Trophoblast cell (in vitro differentiated cells and primary cell): ENCODE results near the gene ZNF426.

Experiments used
- DNase-seq, 2 donors: peaks; one replicate each; pipeline ENCODE4 v3.0.0-alpha.2; 2016
- H2AFZ ChIP-seq: 2 replicates; pipeline ENCODE4 v1.6.1; 2013; ENCODE audit warnings: low read length, moderate library complexity, mild to moderate bottlenecking; ENCODE audit not compliant: insufficient read depth, poor library complexity
- H2AK5ac ChIP-seq: 2 replicates; pipeline ENCODE4 v1.6.1; 2013; ENCODE audit warnings: mild to moderate bottlenecking, low read length
- H2BK120ac ChIP-seq: 2 replicates; pipeline ENCODE4 v1.6.1; 2013; ENCODE audit warnings: low read length, mild to moderate bottlenecking, moderate library complexity; ENCODE audit not compliant: insufficient read depth, poor library complexity
- H2BK12ac ChIP-seq: 2 replicates; pipeline ENCODE4 v1.6.1; 2013; ENCODE audit warnings: mild to moderate bottlenecking, low read length, moderate library complexity
- H2BK5ac ChIP-seq: 2 replicates; pipeline ENCODE4 v1.6.1; 2013; ENCODE audit warnings: low read length, low read depth, moderate library complexity, mild to moderate bottlenecking; ENCODE audit not compliant: poor library complexity
- H3K14ac ChIP-seq: 2 replicates; pipeline ENCODE4 v1.6.1; 2013; ENCODE audit warnings: mild to moderate bottlenecking, low read length
- H3K18ac ChIP-seq: 2 replicates; pipeline ENCODE4 v1.6.1; 2013; ENCODE audit warnings: mild to moderate bottlenecking, low read length
- H3K23ac ChIP-seq: 2 replicates; pipeline ENCODE4 v1.6.1; 2013; ENCODE audit warnings: low read length
- H3K27ac ChIP-seq: 2 replicates; pipeline ENCODE4 v1.5.1; 2013; ENCODE audit warnings: low read depth, mild to moderate bottlenecking, inconsistent platforms, low read length, moderate library complexity
- H3K27me3 ChIP-seq: 2 replicates; pipeline ENCODE4 v1.6.1; 2013; ENCODE audit warnings: inconsistent platforms, mild to moderate bottlenecking, low read length, moderate library complexity; ENCODE audit not compliant: insufficient read depth
- H3K36me3 ChIP-seq, 2 experiments: 1 replicate in 1 of 2; 2 replicates in 1 of 2; pipeline ENCODE4 v1.6.1; 2013; ENCODE audit warnings: low read length in 2 of 2, mild to moderate bottlenecking in 2 of 2, moderate library complexity in 1 of 2; ENCODE audit not compliant: insufficient read depth in 2 of 2, control insufficient read depth in 1 of 2
- H3K4ac ChIP-seq: 2 replicates; pipeline ENCODE4 v1.6.1; 2013; ENCODE audit warnings: low read depth, mild to moderate bottlenecking, low read length, moderate library complexity
- H3K4me1 ChIP-seq, 2 experiments: 1 replicate in 1 of 2; 2 replicates in 1 of 2; pipeline ENCODE4 v1.6.1; 2013; ENCODE audit warnings: low read length in 2 of 2, mild to moderate bottlenecking in 2 of 2, moderate library complexity in 1 of 2; ENCODE audit not compliant: insufficient read depth in 2 of 2, control insufficient read depth in 1 of 2
- H3K4me2 ChIP-seq: 2 replicates; pipeline ENCODE4 v1.6.1; 2013; ENCODE audit warnings: inconsistent platforms, mild to moderate bottlenecking, low read length, moderate library complexity
- H3K4me3 ChIP-seq: 2 replicates; pipeline ENCODE4 v1.5.1; 2013; ENCODE audit warnings: mild to moderate bottlenecking, low read depth, low read length, inconsistent platforms
- H3K79me1 ChIP-seq: one replicate; pipeline ENCODE4 v1.6.1; 2013; ENCODE audit warnings: low read length
- H3K79me2 ChIP-seq: 2 replicates; pipeline ENCODE4 v1.6.1; 2013; ENCODE audit warnings: low read length, mild to moderate bottlenecking; ENCODE audit not compliant: control insufficient read depth, insufficient read depth, poor library complexity
- H3K9ac ChIP-seq: 2 replicates; pipeline ENCODE4 v1.6.1; 2013; ENCODE audit warnings: mild to moderate bottlenecking, low read length
- H3K9me3 ChIP-seq: 2 replicates; pipeline ENCODE4 v1.6.1; 2013; ENCODE audit warnings: low read depth, mild to moderate bottlenecking, control low read depth, inconsistent platforms, low read length; ENCODE audit not compliant: insufficient read depth
- H4K12ac ChIP-seq: 2 replicates; pipeline ENCODE4 v1.6.1; 2013; ENCODE audit warnings: low read depth, mild to moderate bottlenecking, low read length, moderate library complexity
- H4K8ac ChIP-seq: 2 replicates; pipeline ENCODE4 v1.6.1; 2013; ENCODE audit warnings: low read depth, mild to moderate bottlenecking, low read length, moderate library complexity
- H4K91ac ChIP-seq: one replicate; pipeline ENCODE4 v1.6.1; 2013; ENCODE audit warnings: low read depth, mild to moderate bottlenecking, low read length, moderate library complexity
- WGBS: extraction: QIAGEN DNeasy Blood & Tissue Kit; methylation state at CpG from one replicate; pipeline ENCODE4 v1.1.7; 2013; ENCODE audit warnings: missing lambda C conversion rate; ENCODE audit not compliant: insufficient read length, insufficient coverage; ENCODE audit errors: extremely low coverage; 5-methylcytosine and 5-hydroxymethylcytosine counted together

ZNF426 gene

DNA sequence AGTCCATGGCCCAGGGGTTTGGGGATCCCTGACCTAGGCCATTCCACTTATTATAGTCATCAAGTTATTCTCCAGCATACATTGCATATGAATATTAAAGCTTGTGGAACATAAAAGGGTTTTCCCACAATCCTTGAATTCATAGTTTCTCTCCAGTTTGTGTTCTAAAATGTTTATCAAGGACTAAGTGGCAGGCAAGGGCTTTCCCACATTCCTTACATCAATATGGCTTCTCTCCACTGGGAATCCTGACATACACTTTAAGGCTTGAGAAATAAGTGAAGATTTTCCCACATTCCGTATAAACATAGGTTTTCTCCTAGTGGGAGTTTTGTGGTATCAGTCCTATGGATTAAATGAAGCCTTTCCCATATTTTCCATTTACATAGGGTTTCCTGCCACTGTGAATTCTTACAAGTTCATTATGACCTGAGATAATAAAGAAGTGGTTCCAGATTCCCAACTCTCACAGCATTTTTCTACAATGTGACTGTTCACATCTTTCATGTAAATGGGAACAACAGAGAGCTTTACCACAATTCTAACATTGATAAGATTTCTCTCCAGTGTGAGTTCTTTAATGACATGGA is 14.5 kb downstream of the ZNF426 start:
- H2AFZ ChIP-seq, result no peak overlapping the region
- no peak overlapping the region for H4K12ac ChIP-seq
- H3K18ac ChIP-seq, result no peak overlapping the region
- no CpG with 5 or more reads among the region's 1 CpG for WGBS
- no peak overlapping the region for H3K23ac ChIP-seq
- H3K4me1 ChIP-seq, result no peaks in the 10 kb centered on the region
- H3K4me3 ChIP-seq, result no peak overlapping the region
- H4K91ac ChIP-seq, result no peak overlapping the region
- no peak overlapping the region for H3K27ac ChIP-seq
- H3K4ac ChIP-seq, result no peak overlapping the region
- no peak for DNase-seq
- no peaks in the 10 kb centered on the region for H3K79me1 ChIP-seq
- H3K9me3 ChIP-seq, result peaks cover 35% of the 10 kb centered on the region
- no peak overlapping the region for H2BK12ac ChIP-seq
- H3K79me2 ChIP-seq, result no peaks in the 10 kb centered on the region
- H3K14ac ChIP-seq, result no peak overlapping the region
- H3K36me3 ChIP-seq, result peaks cover 6 to 23% of the 10 kb centered on the region in 2 experiments
- no peak overlapping the region for H4K8ac ChIP-seq
- H3K27me3 ChIP-seq, result no peaks in the 10 kb centered on the region
- no peak overlapping the region for H3K4me2 ChIP-seq
- H2BK5ac ChIP-seq, result no peak overlapping the region
- H2BK120ac ChIP-seq, result no peak overlapping the region
- no peak overlapping the region for H3K9ac ChIP-seq
- no peak overlapping the region for H2AK5ac ChIP-seq

DNA sequence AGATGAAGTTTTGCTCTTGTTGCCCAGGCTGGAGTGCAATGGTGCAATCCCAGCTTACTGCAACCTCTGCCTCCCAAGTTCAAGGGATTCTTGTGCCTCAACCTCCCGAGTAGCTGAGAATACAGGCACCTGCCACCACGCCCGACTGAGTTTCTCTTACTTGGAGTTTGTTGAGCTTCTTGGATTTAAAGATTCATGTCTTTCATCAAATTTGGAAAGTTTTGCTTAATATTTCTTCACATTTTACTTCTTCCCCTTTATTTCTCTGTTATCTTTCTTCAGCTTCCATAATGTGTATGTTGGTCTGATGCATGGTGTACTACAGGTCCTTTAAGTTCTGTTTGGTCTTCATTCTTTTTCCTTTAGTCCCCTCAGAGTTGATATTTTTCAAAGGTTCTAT is 31.2 kb downstream of the ZNF426 start:
- no peak overlapping the region for H4K91ac ChIP-seq
- no peak for DNase-seq
- H2AFZ ChIP-seq, result no peak overlapping the region
- H3K14ac ChIP-seq, result no peak overlapping the region
- no peak overlapping the region for H2BK12ac ChIP-seq
- no peaks in the 10 kb centered on the region for H3K4me1 ChIP-seq
- no peak overlapping the region for H4K8ac ChIP-seq
- no peak overlapping the region for H3K4ac ChIP-seq
- no peaks in the 10 kb centered on the region for H3K79me1 ChIP-seq
- no CpG with 5 or more reads among the region's 3 CpGs for WGBS
- H3K18ac ChIP-seq, result no peak overlapping the region
- no peak overlapping the region for H2BK5ac ChIP-seq
- H3K36me3 ChIP-seq, result no peaks in the 10 kb centered on the region
- no peak overlapping the region for H3K27ac ChIP-seq
- H3K4me3 ChIP-seq, result no peak overlapping the region
- H3K27me3 ChIP-seq, result no peaks in the 10 kb centered on the region
- H3K23ac ChIP-seq, result no peak overlapping the region
- H3K9ac ChIP-seq, result no peak overlapping the region
- no peak overlapping the region for H2AK5ac ChIP-seq
- H4K12ac ChIP-seq, result no peak overlapping the region
- no peak overlapping the region for H2BK120ac ChIP-seq
- H3K79me2 ChIP-seq, result no peaks in the 10 kb centered on the region
- H3K9me3 ChIP-seq, result peaks cover 13% of the 10 kb centered on the region
- H3K4me2 ChIP-seq, result no peak overlapping the region

DNA sequence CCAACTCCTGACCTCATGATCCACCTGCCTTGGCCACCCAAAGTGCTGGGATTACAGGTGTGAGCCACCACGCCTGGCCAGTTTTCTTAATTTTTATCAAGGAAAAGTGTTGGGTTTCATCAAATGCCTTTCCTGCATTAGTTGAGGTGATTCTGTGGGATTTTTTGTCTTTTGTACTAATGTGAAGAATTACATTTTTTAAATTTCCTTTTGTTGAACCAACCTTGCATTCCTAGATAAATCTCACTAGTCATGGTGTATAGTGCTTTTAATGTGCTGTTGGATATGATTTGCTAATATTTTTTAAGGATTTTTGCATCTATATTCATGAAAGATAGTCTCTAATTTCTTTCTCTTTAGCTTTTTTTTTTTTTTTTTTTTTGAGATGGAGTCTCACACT is 37.6 kb downstream of the ZNF426 start:
- no peak overlapping the region for H4K91ac ChIP-seq
- no peak overlapping the region for H3K4me3 ChIP-seq
- H3K14ac ChIP-seq, result no peak overlapping the region
- H3K18ac ChIP-seq, result no peak overlapping the region
- H4K8ac ChIP-seq, result no peak overlapping the region
- H3K79me2 ChIP-seq, result no peaks in the 10 kb centered on the region
- no peak overlapping the region for H4K12ac ChIP-seq
- H3K23ac ChIP-seq, result no peak overlapping the region
- no peak overlapping the region for H3K4me2 ChIP-seq
- H3K4me1 ChIP-seq, result no peaks in the 10 kb centered on the region
- H2BK5ac ChIP-seq, result no peak overlapping the region
- H2AFZ ChIP-seq, result no peak overlapping the region
- WGBS, result no CpG with 5 or more reads among the region's 1 CpG
- no peak for DNase-seq
- H3K79me1 ChIP-seq, result no peaks in the 10 kb centered on the region
- no peak overlapping the region for H3K27ac ChIP-seq
- H2BK120ac ChIP-seq, result no peak overlapping the region
- no peak overlapping the region for H3K4ac ChIP-seq
- no peak overlapping the region for H3K9ac ChIP-seq
- no peaks in the 10 kb centered on the region for H3K27me3 ChIP-seq
- H2BK12ac ChIP-seq, result no peak overlapping the region
- H3K36me3 ChIP-seq, result peaks cover 0 to 1% of the 10 kb centered on the region in 2 experiments
- H3K9me3 ChIP-seq, result peaks cover 28% of the 10 kb centered on the region
- no peak overlapping the region for H2AK5ac ChIP-seq

DNA sequence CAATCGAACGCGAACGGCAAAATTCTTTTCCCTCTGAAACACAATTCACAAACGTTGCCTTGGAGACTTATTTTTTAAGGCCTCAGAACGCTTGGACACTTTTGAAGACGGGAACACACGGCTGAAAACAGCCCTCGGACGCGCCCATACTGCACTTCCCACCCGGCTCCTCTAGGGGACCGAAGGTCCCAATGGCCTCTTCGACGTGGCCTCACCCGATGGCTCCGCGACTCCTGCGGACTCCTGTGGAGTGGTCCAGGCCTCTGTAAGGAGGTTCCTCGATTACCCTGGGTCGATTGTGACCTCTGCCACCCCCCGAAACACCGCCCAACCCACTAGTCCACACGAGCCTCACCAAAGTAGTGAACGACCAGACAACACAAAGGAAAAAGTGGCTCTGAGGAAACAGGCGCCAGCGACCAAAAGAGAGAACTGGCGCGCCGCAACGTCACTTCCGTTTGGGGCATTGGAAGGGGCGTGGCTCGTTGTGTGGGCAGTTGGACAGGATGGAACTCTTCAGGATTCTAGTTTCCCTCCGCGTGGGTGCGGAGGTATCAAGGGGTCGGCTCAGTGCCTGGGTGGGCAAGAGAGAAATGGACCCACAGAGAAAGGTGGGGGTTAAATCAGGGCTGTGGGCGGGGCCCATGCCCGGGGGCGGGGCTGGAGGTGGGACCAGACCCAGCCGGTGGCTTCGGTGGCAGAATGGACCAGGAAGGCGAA is 40.1 kb downstream of the ZNF426 start, which contains the start of gene ZNF560:
TSS of gene ZNF560 (minus strand) at position 434 of the 720 bp plus-strand sequence. CDS start 23,303 bp downstream, outside the sequence.
- Histone ChIP-seq H3K9me3 (peaks cover 32% of the 10 kb centered on the region), H4K91ac (no peak within 1 kb of the TSS), H3K36me3 (peaks cover 0 to 1% of the 10 kb centered on the region in 2 experiments), H3K9ac (no peak within 1 kb of the TSS), H4K12ac (no peak within 1 kb of the TSS), H2BK12ac (no peak within 1 kb of the TSS), H2AK5ac (no peak within 1 kb of the TSS), H3K79me1 (no peaks in the 10 kb centered on the region), H3K4me3 (no peak within 1 kb of the TSS), H3K4ac (no peak within 1 kb of the TSS), H3K27me3 (no peaks in the 10 kb centered on the region), H3K18ac (no peak within 1 kb of the TSS), H3K4me2 (no peak within 1 kb of the TSS), H3K79me2 (no peaks in the 10 kb centered on the region), H3K23ac (no peak within 1 kb of the TSS), H2BK120ac (no peak within 1 kb of the TSS), H3K27ac (no peak within 1 kb of the TSS), H3K14ac (no peak within 1 kb of the TSS), H4K8ac (no peak within 1 kb of the TSS), H2BK5ac (no peak within 1 kb of the TSS), H3K4me1 (no peaks in the 10 kb centered on the region), H2AFZ (no peak within 1 kb of the TSS)
- no CpG with 5 or more reads among the region's 44 CpGs for WGBS
- no peak for DNase-seq
